GM12864 (cell line): Measurements from ENCODE around the gene TASOR2.

Source experiments
- DNase-seq: peaks from one replicate; pipeline ENCODE4 v3.0.0-alpha.2; 2011; ENCODE audit warnings: low read depth
- H3K4me3 ChIP-seq: 2 replicates; pipeline ENCODE4 v1.5.1; 2011; ENCODE audit warnings: mild to moderate bottlenecking, low read depth, low read length, control low read depth
- TF ChIP-seq, protein P1 (sequence below): IDR thresholded peaks from 2 replicates; pipeline ENCODE4 v1.5.1; 2011; ENCODE audit warnings: low read depth, mild to moderate bottlenecking, moderate library complexity, low read length, control low read depth, inconsistent platforms; ENCODE audit errors: missing control alignments

The TASOR2 gene

GRCh38 chr10:5655121-5655520, 29.5 kb upstream of the TASOR2 start:
- no peak for DNase-seq
- no peak overlapping the region for H3K4me3 ChIP-seq
- TF ChIP-seq, protein P1, sequence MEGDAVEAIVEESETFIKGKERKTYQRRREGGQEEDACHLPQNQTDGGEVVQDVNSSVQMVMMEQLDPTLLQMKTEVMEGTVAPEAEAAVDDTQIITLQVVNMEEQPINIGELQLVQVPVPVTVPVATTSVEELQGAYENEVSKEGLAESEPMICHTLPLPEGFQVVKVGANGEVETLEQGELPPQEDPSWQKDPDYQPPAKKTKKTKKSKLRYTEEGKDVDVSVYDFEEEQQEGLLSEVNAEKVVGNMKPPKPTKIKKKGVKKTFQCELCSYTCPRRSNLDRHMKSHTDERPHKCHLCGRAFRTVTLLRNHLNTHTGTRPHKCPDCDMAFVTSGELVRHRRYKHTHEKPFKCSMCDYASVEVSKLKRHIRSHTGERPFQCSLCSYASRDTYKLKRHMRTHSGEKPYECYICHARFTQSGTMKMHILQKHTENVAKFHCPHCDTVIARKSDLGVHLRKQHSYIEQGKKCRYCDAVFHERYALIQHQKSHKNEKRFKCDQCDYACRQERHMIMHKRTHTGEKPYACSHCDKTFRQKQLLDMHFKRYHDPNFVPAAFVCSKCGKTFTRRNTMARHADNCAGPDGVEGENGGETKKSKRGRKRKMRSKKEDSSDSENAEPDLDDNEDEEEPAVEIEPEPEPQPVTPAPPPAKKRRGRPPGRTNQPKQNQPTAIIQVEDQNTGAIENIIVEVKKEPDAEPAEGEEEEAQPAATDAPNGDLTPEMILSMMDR: no peak

GRCh38 chr10:5656737-5657579, 27.7 kb upstream of the TASOR2 start:
- DNase-seq: no peak
- H3K4me3 ChIP-seq: no peak overlapping the region
- TF ChIP-seq, protein P1: no peak

- TF ChIP-seq, protein P1: no peak
- no peak for DNase-seq
- H3K4me3 ChIP-seq: no peak overlapping the region
These were observed 25.6 kb upstream of the TASOR2 start for GRCh38 chr10:5658871-5659618.

DNA sequence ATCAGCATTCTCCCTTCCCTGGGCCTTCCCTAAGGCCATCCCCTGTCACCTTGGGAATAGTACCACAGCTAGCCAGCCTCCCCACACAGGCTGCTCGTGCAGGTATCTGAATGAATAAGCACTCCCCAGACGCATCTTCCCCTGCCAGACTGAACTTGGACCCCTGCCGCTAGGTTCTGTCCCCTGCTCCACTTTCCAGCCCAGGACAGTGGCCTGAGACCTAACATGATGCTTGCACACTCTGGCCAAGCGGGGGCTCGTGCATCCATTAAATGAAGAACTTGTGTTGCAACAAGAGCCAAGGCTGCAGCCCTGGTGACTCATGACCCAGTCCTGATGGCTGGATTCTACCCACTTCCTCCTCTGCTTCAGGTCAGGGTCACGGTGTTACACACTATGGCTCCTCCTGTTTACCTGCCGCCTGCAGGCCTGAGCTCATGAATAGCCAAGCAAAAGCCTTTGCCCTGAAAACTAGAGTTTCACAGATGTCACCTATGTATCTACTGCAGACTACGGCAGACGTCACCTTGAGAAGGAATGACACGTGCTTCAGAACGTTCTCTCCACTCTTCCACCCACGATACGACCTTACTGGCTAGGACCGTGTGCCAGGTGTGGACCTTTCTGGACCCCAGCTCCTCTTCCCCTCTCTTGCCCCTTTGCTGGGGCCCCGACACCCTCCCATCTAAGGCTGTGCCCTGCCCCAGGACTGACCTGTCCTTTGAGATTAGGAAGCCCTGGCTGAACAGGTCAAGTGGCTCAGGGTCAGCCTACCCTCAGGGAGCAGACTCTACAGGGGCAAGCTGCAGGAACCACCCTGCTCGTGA, 24.7 kb upstream of the TASOR2 start:
- peak; percentile 24 for DNase-seq
- no peak overlapping the region for H3K4me3 ChIP-seq
- TF ChIP-seq, protein P1: no peak

GRCh38 chr10:5661043-5661442, 23.6 kb upstream of the TASOR2 start:
- H3K4me3 ChIP-seq: no peak overlapping the region
- TF ChIP-seq, protein P1: no peak
- DNase-seq: no peak

- DNase-seq: no peak
- TF ChIP-seq, protein P1: no peak
- no peak overlapping the region for H3K4me3 ChIP-seq
These were observed 21.7 kb upstream of the TASOR2 start for GRCh38 chr10:5662708-5663579.
